Bone marrow (tissue), 2 donors: ENCODE results near the gene KCNIP3.

Experiments used
- DNase-seq, 2 donors: peaks; one replicate each; lab custom pipeline; 2025; lab: John Stamatoyannopoulos, UW

KCNIP3 gene

DNA sequence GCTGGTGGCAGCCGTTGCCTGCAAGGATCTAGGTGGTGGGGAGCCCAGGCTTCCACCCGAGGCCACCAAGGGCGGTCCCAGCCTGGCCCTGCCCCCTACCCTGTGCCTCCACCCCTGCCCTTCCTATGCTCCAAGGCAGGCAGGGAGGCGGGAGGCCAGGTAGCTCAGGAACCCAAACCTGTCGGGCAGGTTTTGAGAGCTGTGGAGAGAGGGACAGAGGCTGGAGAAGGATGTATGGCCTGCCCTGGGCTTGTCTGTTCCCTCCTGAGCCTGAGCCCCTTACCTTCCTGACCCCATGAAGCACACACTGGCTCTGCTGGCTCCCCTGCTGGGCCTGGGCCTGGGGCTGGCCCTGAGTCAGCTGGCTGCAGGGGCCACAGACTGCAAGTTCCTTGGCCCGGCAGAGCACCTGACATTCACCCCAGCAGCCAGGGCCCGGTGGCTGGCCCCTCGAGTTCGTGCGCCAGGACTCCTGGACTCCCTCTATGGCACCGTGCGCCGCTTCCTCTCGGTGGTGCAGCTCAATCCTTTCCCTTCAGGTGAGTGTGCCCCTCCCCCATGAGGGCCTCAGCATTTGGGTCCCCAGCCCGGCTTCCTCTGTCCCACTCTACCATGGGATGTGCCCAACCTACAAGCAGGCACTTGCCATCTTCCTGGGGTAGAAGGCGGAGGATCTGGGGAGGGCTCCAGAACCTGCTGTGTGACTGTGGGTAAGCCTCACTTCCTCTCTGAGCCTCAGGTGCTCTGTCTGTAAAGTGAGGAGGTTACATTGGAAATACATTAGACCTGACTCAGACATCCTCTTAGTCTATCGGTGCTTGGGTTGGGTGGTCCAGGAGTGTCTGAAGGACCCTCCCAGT, 22.6 kb upstream of the KCNIP3 start, which contains the start of gene PROM2:
TSS of gene PROM2 (plus strand) at position 159 of the 860 bp plus-strand sequence. CDS start at position 296, 137 bp downstream.
- no peak for DNase-seq

DNA sequence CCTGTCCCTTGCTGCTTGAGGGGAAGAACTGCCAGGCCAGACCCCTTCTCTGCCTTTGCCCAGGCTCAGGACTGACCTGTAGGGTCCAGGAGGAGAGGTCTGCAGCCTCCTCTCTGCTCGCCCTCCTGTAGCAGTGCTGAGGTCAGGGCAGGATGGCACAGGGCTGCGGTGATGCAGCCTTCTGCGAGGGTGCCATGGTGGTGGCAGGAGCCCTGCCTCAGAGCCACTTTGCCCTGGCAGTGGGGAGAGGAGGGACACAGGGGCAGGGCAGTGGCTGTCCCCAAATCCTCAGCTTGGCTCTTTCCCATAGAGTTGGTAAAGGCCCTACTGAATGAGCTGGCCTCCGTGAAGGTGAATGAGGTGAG, 22.0 kb upstream of the KCNIP3 start:
- DNase-seq: no peak

DNA sequence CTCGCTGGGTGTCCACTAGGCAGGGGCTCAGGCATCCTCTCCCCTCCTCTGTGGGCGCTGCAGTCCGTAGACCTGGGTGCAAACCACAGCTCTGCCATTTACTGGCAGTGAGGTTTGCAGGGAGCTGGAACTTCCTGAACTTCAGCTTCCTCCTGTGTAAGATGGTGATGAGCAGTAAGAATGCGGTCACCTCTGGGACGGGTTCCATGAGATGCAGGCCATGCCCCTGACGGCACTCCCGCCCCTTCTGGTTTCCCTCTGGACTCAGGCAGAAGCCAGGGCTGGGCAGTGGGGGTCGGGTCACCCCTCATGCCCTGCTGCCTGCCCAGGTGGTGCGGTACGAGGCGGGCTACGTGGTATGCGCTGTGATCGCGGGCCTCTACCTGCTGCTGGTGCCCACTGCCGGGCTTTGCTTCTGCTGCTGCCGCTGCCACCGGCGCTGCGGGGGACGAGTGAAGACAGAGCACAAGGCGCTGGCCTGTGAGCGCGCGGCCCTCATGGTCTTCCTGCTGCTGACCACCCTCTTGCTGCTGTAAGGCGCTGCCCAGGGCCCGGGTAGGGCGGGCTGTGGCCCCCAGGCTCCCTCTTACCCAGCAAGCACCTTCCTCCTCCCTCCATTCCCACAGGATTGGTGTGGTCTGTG, 21.4 kb upstream of the KCNIP3 start:
- DNase-seq: no peak

DNA sequence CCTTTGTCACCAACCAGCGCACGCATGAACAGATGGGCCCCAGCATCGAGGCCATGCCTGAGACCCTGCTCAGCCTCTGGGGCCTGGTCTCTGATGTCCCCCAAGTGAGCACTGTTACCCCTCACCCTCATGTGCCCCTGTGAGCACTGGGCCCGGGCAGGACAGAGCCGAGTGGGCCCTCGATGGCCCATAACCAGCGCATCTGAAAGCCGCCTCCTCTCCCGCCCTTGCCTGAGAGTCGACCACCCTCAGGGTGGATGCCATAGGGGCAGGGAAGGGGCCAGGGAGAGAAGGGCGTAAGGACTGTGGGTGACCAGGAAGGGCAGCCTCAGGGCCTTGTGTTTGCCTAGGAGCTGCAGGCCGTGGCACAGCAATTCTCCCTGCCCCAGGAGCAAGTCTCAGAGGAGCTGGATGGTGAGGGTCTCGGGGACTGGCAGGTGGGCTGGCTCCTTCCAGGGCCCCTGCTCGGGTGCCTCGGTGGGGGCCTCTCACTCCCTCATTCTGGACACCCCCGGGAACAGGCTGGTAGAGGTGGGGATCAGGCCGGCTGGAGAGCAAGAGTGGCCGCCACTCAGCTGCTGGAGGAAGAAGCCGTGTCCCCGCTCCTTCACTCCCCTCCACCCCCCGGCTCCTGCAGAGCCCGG, 20.8 kb upstream of the KCNIP3 start:
- no peak for DNase-seq

DNA sequence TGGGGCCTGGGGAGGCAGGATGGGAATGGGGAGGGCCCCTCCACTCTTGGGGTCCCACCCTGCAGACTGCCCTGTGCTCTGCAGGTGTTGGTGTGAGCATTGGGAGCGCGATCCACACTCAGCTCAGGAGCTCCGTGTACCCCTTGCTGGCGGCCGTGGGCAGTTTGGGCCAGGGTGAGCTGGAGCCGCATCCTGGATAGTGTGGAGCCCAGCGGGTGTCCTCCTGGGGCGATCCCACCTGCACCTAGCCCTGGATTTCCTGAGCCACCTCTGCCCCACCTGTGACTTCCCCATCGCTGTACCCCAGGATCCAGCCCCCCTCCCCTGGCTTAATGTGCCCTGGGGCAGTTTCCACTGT, 20.3 kb upstream of the KCNIP3 start:
- no peak for DNase-seq

DNA sequence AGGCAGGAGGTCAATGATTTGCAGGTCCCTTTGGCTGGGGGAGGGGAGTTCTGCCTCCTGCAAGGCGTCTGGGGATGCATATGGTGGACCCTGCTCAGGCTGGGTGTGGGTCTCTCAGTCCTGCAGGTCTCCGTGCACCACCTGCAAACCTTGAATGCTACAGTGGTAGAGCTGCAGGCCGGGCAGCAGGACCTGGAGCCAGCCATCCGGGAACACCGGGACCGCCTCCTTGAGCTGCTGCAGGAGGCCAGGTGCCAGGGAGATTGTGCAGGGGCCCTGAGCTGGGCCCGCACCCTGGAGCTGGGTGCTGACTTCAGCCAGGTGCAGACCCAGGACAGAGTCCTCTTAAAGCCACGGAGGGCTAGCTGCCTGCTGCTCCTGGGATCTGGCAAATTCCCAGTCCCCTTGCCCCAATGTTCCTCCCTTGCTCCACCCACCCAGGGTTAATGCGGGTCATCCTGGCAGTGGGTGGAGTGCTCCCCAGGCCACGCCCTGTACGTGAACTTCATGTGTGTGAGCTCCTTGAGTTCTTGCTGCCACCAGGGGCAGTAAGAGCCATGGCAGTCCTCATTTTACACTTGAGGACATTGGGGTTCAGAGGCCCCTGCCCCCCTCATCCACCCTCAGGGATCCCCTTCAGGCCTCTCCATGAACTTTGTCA, 19.8 kb upstream of the KCNIP3 start:
- DNase-seq: no peak

DNA sequence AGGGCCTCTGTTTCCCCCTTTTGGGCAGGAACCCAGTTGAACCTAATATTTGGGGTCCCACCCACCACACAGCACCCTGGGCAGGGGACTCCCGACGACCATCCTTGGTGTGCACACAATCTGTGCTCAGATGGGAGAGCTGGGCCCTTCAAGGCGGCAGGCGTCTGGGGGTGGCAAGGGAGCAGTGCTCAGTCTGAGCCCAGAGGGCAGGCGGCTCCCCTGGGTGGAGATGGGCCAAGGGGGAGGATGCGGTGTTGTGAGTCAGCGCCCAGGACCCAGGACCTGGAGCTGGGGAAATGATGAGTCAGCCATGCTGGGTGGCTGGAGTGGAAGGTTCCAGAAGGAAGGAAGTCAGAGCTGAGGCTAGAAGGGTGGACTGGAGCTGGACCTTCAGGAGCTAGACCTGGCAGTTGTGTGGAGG, 19.1 kb upstream of the KCNIP3 start:
- DNase-seq: no peak

DNA sequence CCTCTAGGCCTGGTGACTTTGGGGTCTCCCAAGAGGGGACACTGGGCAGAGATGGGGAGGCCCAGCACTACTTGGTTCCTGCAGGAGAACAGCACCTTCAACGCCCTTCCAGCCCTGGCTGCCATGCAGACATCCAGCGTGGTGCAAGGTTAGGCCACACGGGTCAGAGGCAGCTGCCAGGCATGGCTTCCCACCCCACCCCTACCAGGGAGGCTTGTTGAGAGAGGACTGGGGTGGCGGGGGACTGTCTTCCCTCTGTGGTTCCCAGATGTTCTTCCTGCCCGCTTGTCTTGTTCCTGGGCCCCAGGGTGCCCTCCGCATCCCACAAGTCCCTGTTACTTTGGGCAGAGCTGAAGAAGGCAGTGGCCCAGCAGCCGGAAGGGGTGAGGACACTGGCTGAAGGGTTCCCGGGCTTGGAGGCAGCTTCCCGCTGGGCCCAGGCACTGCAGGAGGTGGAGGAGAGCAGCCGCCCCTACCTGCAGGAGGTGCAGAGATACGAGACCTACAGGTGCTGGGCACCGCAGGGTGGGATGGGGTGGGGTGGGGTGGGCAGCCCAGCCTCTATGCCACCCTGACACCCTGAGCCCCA, 18.4 kb upstream of the KCNIP3 start:
- no peak for DNase-seq

DNA sequence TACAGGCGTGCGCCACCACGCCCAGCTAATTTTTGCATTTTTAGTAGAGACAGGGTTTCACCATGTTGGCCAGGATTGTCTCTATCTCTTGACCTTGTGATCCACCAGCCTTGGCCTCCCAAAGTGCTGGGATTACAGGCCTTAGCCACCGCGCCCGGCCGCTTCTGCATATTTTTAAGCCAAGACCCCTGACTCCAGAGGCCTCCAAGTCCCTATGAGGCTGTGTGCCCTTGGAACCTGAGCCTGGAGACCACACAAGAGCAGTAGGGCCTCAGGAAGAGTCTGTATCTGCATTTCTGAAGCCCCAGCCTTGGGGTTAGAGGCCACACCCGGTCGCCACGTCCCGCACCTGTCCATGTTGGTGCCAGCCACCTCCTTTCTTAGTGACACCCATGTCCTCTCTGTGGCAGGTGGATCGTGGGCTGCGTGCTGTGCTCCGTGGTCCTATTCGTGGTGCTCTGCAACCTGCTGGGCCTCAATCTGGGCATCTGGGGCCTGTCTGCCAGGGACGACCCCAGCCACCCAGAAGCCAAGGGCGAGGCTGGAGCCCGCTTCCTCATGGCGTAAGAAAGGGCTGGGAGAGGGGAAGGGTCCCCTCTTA, 17.6 kb upstream of the KCNIP3 start:
- DNase-seq: no peak

DNA sequence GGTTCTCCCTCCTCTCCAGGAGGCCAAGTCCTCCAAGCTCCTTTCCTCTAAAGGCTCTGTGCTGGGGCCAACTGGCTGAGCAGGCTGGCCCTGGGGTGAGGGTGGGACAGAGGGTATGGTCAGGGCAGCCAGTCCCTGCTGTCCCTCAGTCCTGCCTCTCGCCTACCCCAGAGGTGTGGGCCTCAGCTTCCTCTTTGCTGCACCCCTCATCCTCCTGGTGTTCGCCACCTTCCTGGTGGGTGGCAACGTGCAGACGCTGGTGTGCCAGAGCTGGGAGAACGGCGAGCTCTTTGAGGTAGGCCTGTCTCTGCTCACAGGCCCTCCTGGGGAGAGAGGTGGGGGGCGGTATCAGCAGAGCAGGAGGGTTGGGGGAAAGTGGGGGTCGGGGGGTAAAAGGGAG, 16.1 kb upstream of the KCNIP3 start:
- DNase-seq: no peak

DNA sequence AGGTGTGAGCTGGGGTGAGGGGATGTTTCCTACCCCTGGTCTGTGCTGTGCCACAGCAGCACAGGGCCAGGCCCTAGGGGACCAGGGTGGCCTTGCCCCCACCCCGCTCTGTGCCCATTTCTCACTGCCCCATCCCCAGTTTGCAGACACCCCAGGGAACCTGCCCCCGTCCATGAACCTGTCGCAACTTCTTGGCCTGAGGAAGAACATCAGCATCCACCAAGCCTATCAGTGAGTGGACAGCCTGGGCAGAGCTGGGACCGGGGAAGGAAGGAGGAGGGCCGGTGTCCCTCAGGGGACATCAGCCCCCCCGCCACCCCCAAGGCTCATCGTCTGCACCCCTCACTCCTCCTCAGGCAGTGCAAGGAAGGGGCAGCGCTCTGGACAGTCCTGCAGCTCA, 15.4 kb upstream of the KCNIP3 start:
- no peak for DNase-seq

DNA sequence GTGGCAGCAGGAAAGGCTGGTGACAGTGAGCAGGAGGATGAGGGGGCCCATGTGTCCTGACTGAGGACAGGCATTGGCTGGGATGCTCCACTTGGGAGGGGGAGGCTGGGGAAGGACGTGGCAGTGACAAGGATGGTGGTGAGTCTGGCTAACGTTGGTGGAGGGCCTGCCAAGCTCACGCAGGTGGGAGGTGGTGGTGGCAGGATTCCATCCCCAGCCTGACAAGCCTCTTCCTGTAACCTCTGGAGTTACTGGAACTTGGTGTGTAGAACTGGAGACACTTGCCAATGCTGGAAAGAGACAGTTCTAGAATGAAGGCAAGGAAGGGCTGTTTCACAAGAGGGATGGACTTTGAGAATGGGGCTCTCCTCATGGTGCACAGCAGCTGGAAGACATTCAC, 14.7 kb upstream of the KCNIP3 start:
- no peak for DNase-seq

DNA sequence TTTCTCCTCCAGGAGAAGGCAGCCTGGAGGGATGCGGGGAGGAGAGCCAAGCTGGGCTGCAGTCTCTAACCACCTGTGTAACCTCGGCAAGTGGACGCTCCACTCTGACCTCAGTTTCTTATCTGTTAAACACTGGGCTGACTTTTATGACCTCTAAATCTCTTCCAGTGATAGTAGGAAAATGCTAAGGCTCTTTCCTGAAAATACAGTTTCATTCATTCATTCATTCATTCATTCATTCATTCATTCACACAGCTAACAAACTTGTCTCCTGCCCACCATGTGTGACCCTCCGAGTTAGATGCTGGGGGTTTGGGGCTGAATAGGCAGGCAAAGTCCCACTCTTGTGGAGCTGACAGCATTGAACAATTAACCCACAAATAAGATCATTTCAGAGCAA, 13.6 kb upstream of the KCNIP3 start:
- DNase-seq: no peak

DNA sequence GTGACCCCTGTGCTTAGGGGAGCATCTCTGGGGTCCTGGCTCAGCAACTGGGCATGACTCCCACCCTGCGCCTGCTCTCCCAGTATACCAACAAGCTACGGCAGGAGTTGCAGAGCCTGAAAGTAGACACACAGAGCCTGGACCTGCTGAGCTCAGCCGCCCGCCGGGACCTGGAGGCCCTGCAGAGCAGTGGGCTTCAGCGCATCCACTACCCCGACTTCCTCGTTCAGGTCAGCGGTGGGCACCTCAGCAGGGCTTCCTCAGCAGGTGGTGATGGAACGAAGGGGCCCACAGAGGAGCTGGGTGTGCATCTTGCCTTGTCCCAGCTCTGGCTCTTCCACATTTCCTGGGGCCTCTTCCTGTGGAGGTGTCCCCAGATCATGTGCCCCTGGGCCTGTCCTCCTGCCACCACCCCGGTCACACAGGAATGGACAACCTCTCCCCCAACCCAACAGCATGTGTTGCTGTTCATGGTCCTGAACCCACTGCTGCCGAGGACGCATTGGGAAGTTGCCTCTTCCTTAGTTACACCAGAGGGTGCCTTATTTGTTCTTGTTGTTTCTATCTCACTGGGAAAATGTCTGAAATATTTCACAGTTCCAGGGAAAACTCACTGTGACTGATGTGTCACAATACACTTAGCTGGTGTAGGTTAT, 12.1 kb upstream of the KCNIP3 start:
- DNase-seq: no peak

DNA sequence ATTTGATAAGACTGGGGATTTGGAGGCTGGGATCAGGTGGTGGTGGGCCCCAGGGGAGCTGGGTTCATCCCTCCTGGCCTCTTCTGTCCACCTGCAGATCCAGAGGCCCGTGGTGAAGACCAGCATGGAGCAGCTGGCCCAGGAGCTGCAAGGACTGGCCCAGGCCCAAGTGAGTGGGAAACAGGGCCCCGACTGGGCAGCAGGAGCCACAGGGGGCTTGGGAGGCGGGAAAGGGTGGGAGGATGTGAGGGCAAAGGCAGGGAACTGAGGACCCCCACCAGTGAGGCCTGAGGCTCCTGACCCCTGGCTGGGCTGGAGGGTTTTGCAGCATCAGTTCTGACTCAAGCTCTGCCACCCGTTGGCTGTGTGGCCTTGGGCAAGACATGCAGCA, 11.6 kb upstream of the KCNIP3 start:
- no peak for DNase-seq

DNA sequence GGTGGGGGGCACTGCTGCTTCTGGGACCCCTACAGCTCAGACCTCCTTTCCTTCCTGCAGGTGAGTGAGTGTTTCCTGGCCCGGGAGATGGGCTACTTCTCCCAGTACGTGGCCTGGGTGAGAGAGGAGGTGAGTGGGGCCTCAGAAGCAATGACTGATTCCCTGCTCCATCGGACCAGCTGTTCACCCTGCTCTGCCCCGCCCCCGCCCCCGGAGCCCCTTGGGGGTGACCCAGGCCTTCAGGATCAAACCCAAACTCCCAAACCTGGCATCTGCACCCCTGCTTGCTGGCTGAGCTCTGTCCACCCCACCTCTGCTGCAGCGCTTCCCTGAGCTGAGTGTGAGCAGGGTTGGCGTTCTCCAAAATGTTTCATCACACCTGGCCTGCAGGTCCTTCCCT, 9.8 kb upstream of the KCNIP3 start:
- no peak for DNase-seq

DNA sequence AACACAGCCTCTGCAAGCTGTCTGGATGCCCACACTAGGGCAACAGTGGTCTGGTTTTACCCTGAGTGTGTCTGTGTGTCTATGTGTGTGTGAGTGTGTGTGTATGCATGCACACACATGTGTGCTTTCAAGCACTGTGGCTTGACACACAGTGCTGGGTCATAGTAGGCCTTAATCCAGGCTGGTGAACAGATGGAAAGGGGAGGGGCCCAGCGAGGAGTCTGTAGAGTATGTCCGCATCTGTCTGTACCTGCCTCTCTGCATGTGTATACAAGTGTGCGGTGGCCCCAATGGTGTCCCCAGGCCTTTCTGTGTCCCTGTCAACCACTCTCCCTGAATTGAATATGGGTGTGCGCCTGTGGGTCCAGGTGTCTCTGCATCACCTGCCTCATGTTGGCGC, 9.3 kb upstream of the KCNIP3 start:
- no peak for DNase-seq

DNA sequence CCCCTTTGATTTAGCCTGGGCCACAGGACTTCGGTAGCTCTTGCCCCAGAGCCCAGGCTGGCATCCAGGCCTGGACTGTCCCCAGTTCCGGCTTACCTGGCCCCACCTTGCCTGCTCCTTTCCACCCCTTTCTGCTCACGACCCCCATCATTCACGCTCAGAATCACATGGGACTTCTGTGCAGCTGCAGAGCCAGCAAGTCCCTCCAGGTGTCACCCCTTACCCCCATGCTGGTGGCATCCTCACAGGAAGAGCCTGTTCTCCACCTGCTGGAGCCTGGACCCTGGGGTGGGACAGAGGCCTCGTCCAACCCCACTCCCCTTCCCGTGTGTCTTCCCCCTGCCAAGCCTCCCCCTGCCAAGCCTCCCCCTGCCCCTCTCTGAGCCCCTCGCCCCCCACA, 7.9 kb upstream of the KCNIP3 start:
- no peak for DNase-seq

DNA sequence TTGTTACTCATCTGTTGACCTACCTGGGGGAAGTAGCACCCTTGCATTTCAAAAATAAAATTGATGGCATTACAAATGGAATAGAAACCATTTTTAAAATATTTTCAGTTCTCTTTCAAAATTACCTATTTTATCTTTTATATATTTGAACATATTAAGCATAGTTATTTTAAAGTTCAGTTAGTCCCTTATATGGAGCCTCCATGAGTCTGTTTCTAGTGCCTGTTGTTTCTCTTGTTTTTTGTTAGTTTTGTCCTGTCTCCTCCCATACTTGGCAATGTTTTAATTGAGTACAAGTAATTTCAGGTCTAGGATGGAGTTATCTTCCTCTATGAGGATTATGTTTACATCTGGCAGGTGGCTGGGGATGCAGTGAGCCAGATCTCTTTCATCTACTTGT, 5.9 kb upstream of the KCNIP3 start:
- no peak for DNase-seq

DNA sequence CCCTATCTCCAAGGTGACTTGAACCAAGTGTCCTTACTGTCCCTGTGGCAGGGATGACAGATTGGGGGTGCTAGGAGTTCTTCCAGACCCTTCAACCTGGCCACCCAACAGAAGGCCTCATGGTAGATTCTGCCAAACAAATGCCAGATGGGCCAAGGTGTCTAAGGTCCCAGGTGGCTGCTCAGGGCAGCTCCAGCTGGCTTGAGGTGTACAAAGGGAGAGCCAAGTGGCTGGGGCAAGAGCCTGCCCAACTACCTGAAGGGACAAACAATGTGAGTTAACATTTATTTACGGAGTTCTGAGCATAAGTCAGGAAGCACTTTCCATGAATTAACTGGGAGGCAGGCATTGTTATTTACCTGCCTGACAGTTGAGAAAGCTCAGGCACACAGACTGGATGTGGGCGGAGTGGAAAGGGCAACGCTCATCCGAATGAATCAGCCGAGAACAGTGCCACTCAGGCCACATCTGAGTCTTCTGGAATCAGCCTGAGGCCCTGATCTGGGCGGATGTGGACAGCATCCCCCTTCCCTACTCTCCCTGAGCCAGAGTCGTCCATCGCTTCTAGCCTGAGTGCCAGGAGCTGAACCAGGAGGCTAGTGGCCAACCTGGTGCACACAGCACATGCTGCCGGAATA, 4.4 kb upstream of the KCNIP3 start:
- DNase-seq: no peak
